MM.1S (cell line): ENCODE results near the gene CXorf38.
"Not testable (repeated sequence)": the region's sequence is repeated elsewhere in the genome, so short reads cannot be mapped to it uniquely, and the experiment has no call there.

ENCODE experiments used
- CTCF ChIP-seq: fragments of 300-600 bp; sonication (generic); IDR thresholded peaks from 2 replicates; pipeline ENCODE4 v1.5.1; 2016; ENCODE audit warnings: antibody characterized with exemption, low read length, mixed read lengths
- EZH2 ChIP-seq: fragments of 300-600 bp; sonication (generic); optimal IDR thresholded peaks from 2 replicates; pipeline ENCODE3; 2017; ENCODE audit warnings: low read depth, mild to moderate bottlenecking, antibody characterized with exemption, low read length, mixed read lengths
- EZH2phosphoT487 ChIP-seq: fragments of 300-600 bp; sonication (generic); IDR thresholded peaks from 2 replicates; pipeline ENCODE4 v1.6.1; 2018; ENCODE audit warnings: antibody characterized with exemption, low read length

GRCh38 chrX:40582178-40582577 lies 65.2 kb downstream of the CXorf38 start:
- not testable (repeated sequence) for TF ChIP-seq CTCF, EZH2, EZH2phosphoT487
